Measurements from ENCODE around the gene BAIAP2L2.
"Not testable (repeated sequence)": the region's sequence is repeated elsewhere in the genome, so short reads cannot be mapped to it uniquely, and the experiment has no call there.

BAIAP2L2 gene

GRCh38 chr22:38081636-38081940 is 28.9 kb downstream of the BAIAP2L2 start:
- DNase-seq (ENCODE audit: low read depth in 2 of 2) = no peak

- DNase-seq (ENCODE audit: low read depth in 2 of 2) = no peak
Measured at GRCh38 chr22:38080850-38081635, 29.4 kb downstream of the BAIAP2L2 start.

GRCh38 chr22:38080474-38080849 is 30.0 kb downstream of the BAIAP2L2 start:
- DNase-seq (ENCODE audit: low read depth in 2 of 2) = no peak

- no peak for DNase-seq (ENCODE audit: low read depth in 2 of 2)
Measured at GRCh38 chr22:38079804-38080203, 30.7 kb downstream of the BAIAP2L2 start.

- not testable (repeated sequence) for DNase-seq (ENCODE audit: low read depth in 2 of 2)
Measured at GRCh38 chr22:38079208-38079607, 31.3 kb downstream of the BAIAP2L2 start.

GRCh38 chr22:38078046-38078840 is 32.2 kb downstream of the BAIAP2L2 start:
- DNase-seq (ENCODE audit: low read depth in 2 of 2) = no peak

GRCh38 chr22:38077595-38077994 is 32.9 kb downstream of the BAIAP2L2 start:
- DNase-seq (ENCODE audit: low read depth in 2 of 2) = no peak

GRCh38 chr22:38077096-38077495 is 33.4 kb downstream of the BAIAP2L2 start:
- no peak for DNase-seq (ENCODE audit: low read depth in 2 of 2)

- no peak for DNase-seq (ENCODE audit: low read depth in 2 of 2)
Measured at GRCh38 chr22:38075961-38076360, 34.5 kb downstream of the BAIAP2L2 start.

- no peak for DNase-seq (ENCODE audit: low read depth in 2 of 2)
Measured at GRCh38 chr22:38075105-38075825, 35.2 kb downstream of the BAIAP2L2 start.

- DNase-seq (ENCODE audit: low read depth in 2 of 2) = no peak
Measured at GRCh38 chr22:38074181-38075104, 36.0 kb downstream of the BAIAP2L2 start.

- no peak for DNase-seq (ENCODE audit: low read depth in 2 of 2)
Measured at GRCh38 chr22:38073150-38074130, 37.0 kb downstream of the BAIAP2L2 start.

- no peak for DNase-seq (ENCODE audit: low read depth in 2 of 2)
Measured at GRCh38 chr22:38072322-38073149, 37.9 kb downstream of the BAIAP2L2 start.

GRCh38 chr22:38071421-38072321 is 38.8 kb downstream of the BAIAP2L2 start:
- DNase-seq (ENCODE audit: low read depth in 2 of 2) = no peak

GRCh38 chr22:38070250-38070921 is 40.1 kb downstream of the BAIAP2L2 start:
- no peak for DNase-seq (ENCODE audit: low read depth in 2 of 2)

GRCh38 chr22:38069372-38070249 is 40.9 kb downstream of the BAIAP2L2 start:
- no peak for DNase-seq (ENCODE audit: low read depth in 2 of 2)

All from stimulated activated CD4-positive, alpha-beta T cell treated with anti-CD3 and anti-CD28 coated beads, Interleukin-1b, Interleukin-23, amount 100 ng/mL, for 4 hours (primary cell).